Medulla oblongata (tissue), 1 donor: ENCODE results near the gene TSPAN2.

Source experiments
- DNase-seq: peaks from one replicate; pipeline ENCODE4 v3.0.0-alpha.2; 2015; ENCODE audit errors: extremely low spot score

TSPAN2 gene

GRCh38 chr1:115113766-115114165, 24.5 kb upstream of the TSPAN2 start:
- no peak for DNase-seq

DNA sequence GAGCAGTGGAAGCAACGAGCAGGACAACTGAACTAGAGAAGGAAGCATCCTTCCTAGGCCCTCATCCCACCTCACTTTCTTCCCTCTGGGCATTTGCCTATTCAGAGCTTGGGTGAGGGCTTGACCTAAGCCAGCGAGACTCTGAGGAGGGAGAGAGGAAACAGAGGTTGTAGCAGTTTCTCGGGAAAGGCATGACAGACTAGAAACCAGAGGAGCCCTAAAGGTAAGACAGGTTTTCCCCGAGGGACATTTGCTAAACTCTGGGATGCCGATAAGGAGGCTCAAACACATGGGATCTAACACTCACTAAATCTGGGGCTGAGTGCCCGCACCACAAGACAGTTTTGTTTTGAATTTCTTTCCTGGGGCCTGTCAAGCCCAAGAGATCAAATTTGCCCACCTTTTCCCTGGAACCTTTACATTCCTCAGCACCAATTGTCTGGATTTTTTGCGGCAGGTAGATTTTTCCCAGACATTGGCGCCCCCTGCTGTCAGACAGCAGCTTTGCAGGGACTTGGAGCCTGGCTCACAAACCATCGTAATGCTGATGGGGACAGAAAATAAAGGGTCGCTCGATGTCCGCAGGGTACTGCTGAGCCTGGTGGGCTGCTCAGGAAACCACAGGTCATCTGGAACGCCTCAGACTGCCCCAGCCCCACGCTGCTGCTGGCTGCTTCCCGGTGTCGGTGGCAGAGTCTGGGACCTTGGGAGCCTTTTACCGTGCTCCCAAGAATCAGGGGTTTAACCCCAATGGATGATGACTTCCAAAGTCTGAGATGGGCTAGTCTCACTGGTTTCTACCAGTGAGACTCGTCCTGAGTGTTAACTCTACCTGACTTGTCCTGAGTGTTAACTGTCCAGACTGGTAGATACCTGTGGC, 23.4 kb upstream of the TSPAN2 start:
- DNase-seq = peak; percentile 30

DNA sequence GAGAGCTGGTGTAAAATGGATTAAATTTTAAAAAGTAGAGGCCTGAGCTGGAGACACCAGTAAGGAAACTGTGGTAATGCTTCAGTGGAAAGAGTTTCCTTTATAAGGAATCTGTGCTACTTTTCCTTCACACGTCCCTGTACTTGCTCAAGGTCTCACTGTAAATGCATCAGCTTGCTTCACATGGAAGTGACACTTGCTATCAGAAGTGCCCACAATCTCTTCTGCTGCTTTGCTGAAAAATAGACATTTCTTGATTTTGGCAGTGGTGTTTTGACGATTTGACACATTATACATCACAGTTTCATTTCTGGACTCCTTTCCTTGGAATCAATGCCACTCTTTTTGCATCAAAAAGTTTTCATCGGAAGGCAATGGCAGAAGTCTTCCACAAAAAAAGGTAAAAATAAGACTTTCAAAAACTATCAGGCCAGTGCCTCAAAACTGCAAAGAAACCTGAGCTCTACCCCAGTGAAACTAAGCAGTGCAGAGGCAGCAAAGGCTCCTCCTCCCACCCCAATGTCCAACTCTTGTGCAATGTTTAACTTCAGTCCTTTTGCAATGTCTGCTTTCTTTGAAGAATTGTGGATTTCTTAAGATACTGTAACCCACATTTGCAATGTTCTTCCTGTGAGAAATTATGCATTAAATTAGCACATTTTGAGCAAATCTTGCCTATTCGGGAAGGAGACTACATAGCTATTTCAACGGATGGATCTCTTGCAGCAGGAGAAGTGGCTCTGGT, 18.4 kb upstream of the TSPAN2 start:
- DNase-seq = no peak

- no peak for DNase-seq
Observed at GRCh38 chr1:115105831-115106230, 16.5 kb upstream of the TSPAN2 start.

- DNase-seq = no peak
Observed at GRCh38 chr1:115099693-115100050, 10.4 kb upstream of the TSPAN2 start.

DNA sequence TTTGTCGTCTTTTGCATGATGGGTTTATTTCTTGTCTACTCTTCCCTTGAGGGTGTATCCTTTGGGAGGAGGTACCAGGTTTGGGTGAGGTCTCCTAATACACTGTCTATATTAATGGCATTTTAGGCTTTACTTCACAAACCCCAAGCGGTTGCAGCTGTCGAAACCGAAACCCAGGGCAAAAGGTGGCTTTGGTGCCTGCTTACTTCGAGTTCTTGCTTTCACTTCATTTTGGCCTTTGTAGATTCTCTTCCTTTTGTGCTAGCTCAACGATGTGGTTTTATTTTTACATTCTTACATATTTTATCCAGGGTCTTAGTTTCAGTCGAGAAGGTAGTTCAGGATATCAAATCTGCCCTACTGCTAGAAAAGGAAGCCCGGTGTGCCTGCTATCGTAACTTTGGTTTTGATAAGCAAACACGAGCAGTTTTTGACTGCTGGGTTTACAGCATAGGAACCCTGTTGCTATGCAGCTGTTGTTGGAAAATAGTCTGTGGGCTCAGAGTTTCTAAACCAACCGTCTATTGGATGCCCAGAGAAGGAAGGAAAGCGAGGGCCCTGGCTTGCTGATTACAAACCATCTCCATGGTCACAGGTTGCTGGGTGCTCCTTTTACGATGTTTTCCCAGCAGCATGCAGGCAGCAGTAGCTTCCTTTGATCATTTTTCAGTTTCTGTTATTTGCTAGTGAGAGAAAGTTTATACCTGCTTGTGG, 9.8 kb upstream of the TSPAN2 start:
- DNase-seq = peak; percentile 30

DNA sequence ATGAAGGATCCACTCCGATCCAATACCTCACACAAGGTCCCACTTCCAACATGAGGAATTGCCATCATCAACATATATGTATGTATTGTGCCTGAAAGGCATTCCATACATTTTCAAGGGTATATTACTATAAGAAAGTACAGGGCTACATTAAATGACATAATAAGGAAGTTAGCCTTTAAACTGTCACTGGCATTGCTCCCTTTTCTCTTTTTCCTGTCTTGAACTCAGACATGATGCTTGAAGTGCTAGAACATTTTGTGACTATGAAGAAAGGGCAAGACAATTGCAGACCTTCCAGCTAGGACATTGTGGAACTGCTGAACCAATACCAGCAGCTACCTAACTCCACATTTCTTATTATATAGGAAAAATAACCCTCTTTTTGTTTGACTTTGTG, 2.9 kb upstream of the TSPAN2 start:
- DNase-seq = no peak

- DNase-seq = no peak
Observed at GRCh38 chr1:115091572-115091971, 2.3 kb upstream of the TSPAN2 start.

DNA sequence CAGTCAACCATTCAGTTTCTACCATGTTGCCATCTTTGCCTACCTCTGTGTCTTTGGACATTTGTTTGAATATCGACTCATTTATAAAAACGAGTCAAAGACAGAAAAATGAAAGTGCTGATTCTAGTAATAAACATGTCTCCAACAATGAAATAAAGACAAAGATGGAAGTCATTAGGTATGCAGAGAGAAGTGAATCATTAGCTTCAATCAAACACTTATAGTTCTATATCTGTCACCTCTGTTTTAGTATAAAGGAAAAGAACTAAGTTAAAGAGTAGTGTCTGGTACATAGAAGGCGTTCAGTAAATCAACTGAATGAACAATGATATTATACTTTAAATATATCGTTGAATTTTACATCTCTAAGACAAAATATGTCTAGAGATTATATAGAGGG, 1.7 kb upstream of the TSPAN2 start:
- DNase-seq = no peak

- DNase-seq = no peak
Observed at GRCh38 chr1:115090540-115090939, 1.2 kb upstream of the TSPAN2 start.

DNA sequence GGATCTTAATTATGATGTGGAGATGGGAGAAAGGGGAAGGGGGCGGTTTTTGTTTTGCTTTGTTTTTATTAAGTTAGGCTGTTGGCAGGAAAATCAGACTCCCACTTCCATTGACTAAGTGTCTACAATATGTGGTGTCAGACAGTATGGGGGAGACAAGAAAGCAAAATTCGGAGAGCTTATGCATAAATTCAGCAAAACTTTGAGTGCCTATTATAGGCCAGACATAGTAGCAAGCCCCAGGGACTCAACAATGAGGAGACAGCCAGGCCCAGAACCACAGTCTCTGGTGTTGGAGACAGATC, 835 bp upstream of the TSPAN2 start:
- no peak for DNase-seq

- DNase-seq = no peak
Observed at GRCh38 chr1:115088871-115089419, 358 bp downstream of the TSPAN2 start.

DNA sequence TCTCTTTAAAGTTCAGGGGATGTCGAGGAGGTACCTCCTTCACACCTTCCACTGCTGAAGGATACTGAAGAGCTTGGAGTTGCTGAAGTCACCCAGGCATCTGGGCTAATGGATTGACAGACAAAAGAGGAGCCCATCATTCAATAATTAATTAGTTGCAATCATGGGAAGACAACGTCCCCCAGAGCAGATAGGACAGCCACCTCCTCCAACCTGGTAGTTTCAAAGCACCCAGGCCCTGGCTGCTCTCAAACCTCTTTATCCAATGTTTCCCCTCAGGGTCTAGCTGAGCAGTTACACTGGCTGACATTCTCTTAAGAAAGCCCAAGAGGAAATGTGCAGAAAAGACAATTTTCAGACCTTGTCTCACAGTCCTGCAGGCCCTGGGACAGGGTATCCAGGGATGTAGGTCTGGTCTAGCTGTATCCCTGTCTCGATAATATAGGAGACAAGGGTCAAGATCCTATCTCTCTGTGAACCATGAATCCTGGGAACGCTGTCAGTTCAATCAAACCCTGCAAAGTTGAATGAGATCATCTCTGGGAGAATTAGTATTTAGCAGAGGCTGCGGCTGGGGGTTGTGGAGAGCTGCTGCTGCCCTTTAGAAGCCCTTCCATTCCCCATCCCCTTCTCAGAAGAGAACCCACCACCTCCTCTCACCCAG, 1.1 kb downstream of the TSPAN2 start:
- no peak for DNase-seq

GRCh38 chr1:115086176-115086830, 3.0 kb downstream of the TSPAN2 start:
- DNase-seq = no peak

DNA sequence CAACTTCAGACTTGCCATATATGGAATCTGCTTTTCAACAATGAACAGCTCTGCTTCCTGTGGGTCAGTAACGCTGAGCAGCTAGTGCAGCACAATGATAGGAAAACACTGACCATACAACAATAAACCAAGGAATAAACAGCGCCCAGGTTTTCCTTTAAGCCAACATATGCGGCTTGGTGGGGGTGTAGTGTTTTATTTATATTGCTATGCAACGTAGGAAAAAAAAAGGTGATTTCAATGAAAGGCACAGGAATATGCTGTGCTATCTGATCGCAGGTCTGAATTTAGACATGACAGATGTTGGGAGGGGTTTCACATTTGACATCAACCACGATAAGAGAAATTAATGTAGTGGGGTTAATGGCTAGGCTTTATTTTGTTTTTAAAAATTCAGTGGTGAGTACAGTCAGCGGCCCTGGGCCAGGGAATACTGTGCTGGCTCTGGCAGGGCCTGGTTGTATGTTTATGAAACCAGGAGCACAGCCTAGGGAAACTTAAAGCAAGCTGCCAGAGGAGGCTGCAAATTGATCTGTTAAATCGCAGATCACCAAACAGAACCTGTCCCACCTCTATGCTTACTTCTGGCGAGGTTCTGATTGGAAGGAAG, 4.3 kb downstream of the TSPAN2 start:
- no peak for DNase-seq

DNA sequence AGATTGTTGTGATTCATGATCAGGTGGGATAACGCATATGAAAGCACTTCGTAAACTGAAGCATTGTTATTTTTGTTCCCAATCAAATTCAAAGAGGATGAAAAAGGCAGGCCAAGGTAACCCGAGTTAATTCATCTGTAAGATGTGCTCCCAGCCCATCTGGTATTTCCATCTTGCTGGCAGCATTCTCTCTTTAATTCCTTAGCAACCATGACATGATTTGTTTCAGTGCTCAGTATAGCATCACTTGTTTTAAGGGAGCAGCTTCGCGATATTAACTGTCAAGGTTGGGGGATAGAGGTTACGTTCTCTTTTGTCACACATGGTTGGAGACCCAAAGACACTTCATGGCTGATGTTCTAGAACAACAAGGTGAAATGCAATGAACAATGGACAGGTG, 6.4 kb downstream of the TSPAN2 start:
- no peak for DNase-seq

- DNase-seq = no peak
Observed at GRCh38 chr1:115078708-115079107, 10.6 kb downstream of the TSPAN2 start.

- no peak for DNase-seq
Observed at GRCh38 chr1:115077984-115078330, 11.3 kb downstream of the TSPAN2 start.

- no peak for DNase-seq
Observed at GRCh38 chr1:115077286-115077983, 11.9 kb downstream of the TSPAN2 start.

GRCh38 chr1:115076384-115076915, 12.9 kb downstream of the TSPAN2 start:
- DNase-seq = no peak
